ENCODE data around the gene CGB5. TPM values are rescaled to one million over a fixed set of nuclear protein-coding genes. Genes with fewer than 3 reads are reported as not detected.

Gene CGB5
- total RNA-seq, 2 experiments from 2014 or later, result not detected

GRCh38 chr19:49011194-49011593 lies 32.5 kb upstream of the CGB5 start:
- peaks cover 46% of the 10 kb centered on the region for H3K36me3 Mint-ChIP-seq (ENCODE audit: low read depth)
- no peak for TF ChIP-seq CTCF (IDR thresholded peaks at IDR 0.05)
- no peaks in the 10 kb centered on the region for H3K9me3 Mint-ChIP-seq
- no peak overlapping the region for H3K4me3 Mint-ChIP-seq
- H3K4me1 Mint-ChIP-seq (ENCODE audit: low read depth), result no peaks in the 10 kb centered on the region
- H3K27ac ChIP-seq (ENCODE audit: low read depth in 1 of 2, low read length in 2 of 2), result no peak overlapping the region
- H3K4me3 ChIP-seq (ENCODE audit: low read length), result no peak overlapping the region
- H3K9me3 ChIP-seq (ENCODE audit: control insufficient read depth in 1 of 2, insufficient read depth in 1 of 2, low read length in 2 of 2), result no peaks in the 10 kb centered on the region
- ChIA-PET POLR2A (no interaction called here), CTCF (interaction anchor here (1.1 kb wide), 1 partner anchor 11 kb away, joined by 3 read pairs; no protein-coding TSS in a partner anchor)
- no peak overlapping the region for H3K27ac Mint-ChIP-seq
- H3K27me3 ChIP-seq (ENCODE audit: control insufficient read depth in 1 of 2, insufficient read depth in 2 of 2, low read length in 2 of 2), result no peaks in the 10 kb centered on the region
- no peak for DNase-seq
- H3K27me3 Mint-ChIP-seq, result no peaks in the 10 kb centered on the region
- no peak for ATAC-seq (ENCODE audit: poor library complexity)
- H3K36me3 ChIP-seq (ENCODE audit: insufficient read depth, low read length), result peaks cover 34% of the 10 kb centered on the region
- intact Hi-C loops (cut with DNase I, micrococcal nuclease), result no loop called here
- H3K4me1 ChIP-seq (ENCODE audit: insufficient read depth, low read length), result no peaks in the 10 kb centered on the region

- H3K4me1 ChIP-seq (ENCODE audit: insufficient read depth, low read length), result peaks cover 21% of the 10 kb centered on the region
- CTCF ChIA-PET, result interaction anchor here (0.6 kb wide), 1 partner anchor 145 kb away, joined by 3 read pairs; no protein-coding TSS in a partner anchor
- intact Hi-C loops (cut with DNase I, micrococcal nuclease), result no loop called here
- no peak overlapping the region for H3K4me3 Mint-ChIP-seq
- peaks cover 5% of the 10 kb centered on the region for H3K27me3 Mint-ChIP-seq
- no peaks in the 10 kb centered on the region for H3K9me3 ChIP-seq (ENCODE audit: control insufficient read depth in 1 of 2, insufficient read depth in 1 of 2, low read length in 2 of 2)
- ATAC-seq (ENCODE audit: poor library complexity), result no peak
- no peak overlapping the region for H3K27ac Mint-ChIP-seq
- DNase-seq, result no peak
- POLR2A ChIA-PET, result no interaction called here
- no peak overlapping the region for H3K27ac ChIP-seq (ENCODE audit: low read depth in 1 of 2, low read length in 2 of 2)
- peaks cover 6% of the 10 kb centered on the region for H3K4me1 Mint-ChIP-seq (ENCODE audit: low read depth)
- H3K9me3 Mint-ChIP-seq, result no peaks in the 10 kb centered on the region
- peaks cover 34% of the 10 kb centered on the region for H3K36me3 Mint-ChIP-seq (ENCODE audit: low read depth)
- peaks cover 21% of the 10 kb centered on the region for H3K36me3 ChIP-seq (ENCODE audit: insufficient read depth, low read length)
- no peaks in the 10 kb centered on the region for H3K27me3 ChIP-seq (ENCODE audit: control insufficient read depth in 1 of 2, insufficient read depth in 2 of 2, low read length in 2 of 2)
- no peak overlapping the region for H3K4me3 ChIP-seq (ENCODE audit: low read length)
- TF ChIP-seq CTCF (IDR thresholded peaks at IDR 0.05), result no peak
These were observed 29.4 kb upstream of the CGB5 start for GRCh38 chr19:49014123-49014869.

- H3K4me3 ChIP-seq (ENCODE audit: low read length), result no peak overlapping the region
- Mint-ChIP-seq H3K4me3 (no peak overlapping the region), H3K27me3 (peaks cover 5% of the 10 kb centered on the region), H3K4me1 (ENCODE audit: low read depth) (peaks cover 11% of the 10 kb centered on the region), H3K36me3 (ENCODE audit: low read depth) (peaks cover 30% of the 10 kb centered on the region), H3K9me3 (no peaks in the 10 kb centered on the region), H3K27ac (no peak overlapping the region)
- H3K27ac ChIP-seq (ENCODE audit: low read depth in 1 of 2, low read length in 2 of 2), result no peak overlapping the region
- DNase-seq, result no peak
- no peaks in the 10 kb centered on the region for H3K9me3 ChIP-seq (ENCODE audit: control insufficient read depth in 1 of 2, insufficient read depth in 1 of 2, low read length in 2 of 2)
- peaks cover 27% of the 10 kb centered on the region for H3K4me1 ChIP-seq (ENCODE audit: insufficient read depth, low read length)
- intact Hi-C loops (cut with DNase I, micrococcal nuclease), result loop anchor here in 1 of 2 experiments (5.0 kb wide), 1 partner anchor 42 kb away; the partner anchor contains the start of gene CGB7
- CTCF ChIA-PET, result no interaction called here
- H3K27me3 ChIP-seq (ENCODE audit: control insufficient read depth in 1 of 2, insufficient read depth in 2 of 2, low read length in 2 of 2), result peaks cover 0 to 3% of the 10 kb centered on the region in 2 experiments
- POLR2A ChIA-PET, result no interaction called here
- ATAC-seq (ENCODE audit: poor library complexity), result no peak
- no peak for TF ChIP-seq CTCF (IDR thresholded peaks at IDR 0.05)
- H3K36me3 ChIP-seq (ENCODE audit: insufficient read depth, low read length), result peaks cover 16% of the 10 kb centered on the region
These were observed 28.8 kb upstream of the CGB5 start for GRCh38 chr19:49014870-49015255.

Measured in CD4-positive, alpha-beta T cell (primary cell).